MCF 10A (cell line): ENCODE data around the gene ANKLE2. TPM values are rescaled to one million over a fixed set of nuclear protein-coding genes. Genes with fewer than 3 reads are reported as not detected.

Source experiments
- BruUV-seq: library from RNA; stranded (reverse); fragments of 400-500 nt; replicated peaks from 2 replicates; lab custom pipeline; 2021; lab: Mats Ljungman, UMichigan
- CTCF ChIA-PET: fragments of 300-600 bp; sonication (Branson Sonifier 250); formaldehyde crosslinking; extraction: SDS; loops from one replicate; lab custom pipeline; 2021; ENCODE audit warnings: antibody characterized with exemption, inconsistent platforms; lab: Yijun Ruan, JAX
- POLR2A ChIA-PET: fragments of 300-600, 350-650 bp; sonication (Branson Sonifier 250); formaldehyde crosslinking; extraction: SDS; loops from one replicate; lab custom pipeline; 2020; ENCODE audit warnings: antibody characterized with exemption, inconsistent platforms; lab: Yijun Ruan, JAX
- DNase-seq: peaks from one replicate; pipeline ENCODE4 v3.0.0-alpha.2; 2018; ENCODE audit not compliant: unreplicated experiment
- H3K27ac Mint-ChIP-seq: one replicate; pipeline ENCODE4 v1.8.0; 2022; ENCODE audit warnings: mild to moderate bottlenecking, low read depth, mixed read lengths; ENCODE audit not compliant: unreplicated experiment
- H3K27me3 Mint-ChIP-seq: one replicate; pipeline ENCODE4 v1.8.0; 2022; ENCODE audit warnings: mixed read lengths; ENCODE audit not compliant: insufficient read depth, unreplicated experiment
- H3K36me3 Mint-ChIP-seq: one replicate; pipeline ENCODE4 v1.8.0; 2022; ENCODE audit warnings: mild to moderate bottlenecking, moderate library complexity, mixed read lengths; ENCODE audit not compliant: insufficient read depth, unreplicated experiment
- H3K4me1 Mint-ChIP-seq: one replicate; pipeline ENCODE4 v1.8.0; 2022; ENCODE audit warnings: mixed read lengths; ENCODE audit not compliant: insufficient read depth, unreplicated experiment
- H3K4me3 Mint-ChIP-seq: one replicate; pipeline ENCODE4 v1.8.0; 2022; ENCODE audit warnings: mild to moderate bottlenecking, moderate library complexity, mixed read lengths; ENCODE audit not compliant: unreplicated experiment
- H3K9me3 Mint-ChIP-seq: one replicate; pipeline ENCODE4 v1.8.0; 2022; ENCODE audit warnings: mixed read lengths; ENCODE audit not compliant: unreplicated experiment
- intact Hi-C: fragments of 100-400 bp; cut with micrococcal nuclease; formaldehyde crosslinking; loops from 2 replicates; pipeline ENCODE4 v1.14.1; 2022
- total RNA-seq: library from RNA; stranded (reverse); gene quantifications from 2 replicates; pipeline ENCODE4 v1.2.3, GENCODE V29; 2022
- TF ChIP-seq, protein P1 (sequence below): fragments of 200-600 bp; IDR thresholded peaks from one replicate; pipeline ENCODE4 v1.8.0; 2022; ENCODE audit warnings: antibody characterized with exemption, mild to moderate bottlenecking; ENCODE audit not compliant: unreplicated experiment

ANKLE2 gene
- total RNA-seq, 1 experiment from 2014 or later = 142 TPM

DNA sequence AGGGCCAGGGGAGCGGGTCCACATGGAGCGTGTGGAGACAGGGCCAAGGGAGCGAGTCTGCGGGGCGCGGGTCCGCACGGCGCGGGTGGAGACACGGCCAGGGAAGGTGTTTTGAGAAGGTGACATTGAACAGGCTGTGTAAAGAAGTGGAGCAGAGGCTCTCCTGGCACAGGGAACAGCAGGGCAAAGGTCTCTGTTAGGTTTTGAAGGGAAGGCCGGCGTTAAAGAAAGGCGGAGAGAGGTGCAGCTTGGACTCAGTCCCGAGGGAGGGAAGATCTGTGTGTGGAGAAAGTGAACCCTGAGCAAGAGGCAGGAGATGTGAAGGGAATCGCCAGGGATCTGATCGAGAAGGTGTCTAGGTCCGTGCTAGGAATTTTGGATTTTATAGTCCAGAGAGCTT lies 72.4 kb downstream of the ANKLE2 start:
- CTCF ChIA-PET = interaction anchor here (0.5 kb wide), 1 partner anchor 78 kb away, joined by 3 read pairs; no protein-coding TSS in a partner anchor
- peak overlapping the region; percentile 28 for H3K4me3 Mint-ChIP-seq
- no TSS peak for BruUV-seq
- DNase-seq = no peak
- no peaks in the 10 kb centered on the region for H3K9me3 Mint-ChIP-seq
- TF ChIP-seq, protein P1, sequence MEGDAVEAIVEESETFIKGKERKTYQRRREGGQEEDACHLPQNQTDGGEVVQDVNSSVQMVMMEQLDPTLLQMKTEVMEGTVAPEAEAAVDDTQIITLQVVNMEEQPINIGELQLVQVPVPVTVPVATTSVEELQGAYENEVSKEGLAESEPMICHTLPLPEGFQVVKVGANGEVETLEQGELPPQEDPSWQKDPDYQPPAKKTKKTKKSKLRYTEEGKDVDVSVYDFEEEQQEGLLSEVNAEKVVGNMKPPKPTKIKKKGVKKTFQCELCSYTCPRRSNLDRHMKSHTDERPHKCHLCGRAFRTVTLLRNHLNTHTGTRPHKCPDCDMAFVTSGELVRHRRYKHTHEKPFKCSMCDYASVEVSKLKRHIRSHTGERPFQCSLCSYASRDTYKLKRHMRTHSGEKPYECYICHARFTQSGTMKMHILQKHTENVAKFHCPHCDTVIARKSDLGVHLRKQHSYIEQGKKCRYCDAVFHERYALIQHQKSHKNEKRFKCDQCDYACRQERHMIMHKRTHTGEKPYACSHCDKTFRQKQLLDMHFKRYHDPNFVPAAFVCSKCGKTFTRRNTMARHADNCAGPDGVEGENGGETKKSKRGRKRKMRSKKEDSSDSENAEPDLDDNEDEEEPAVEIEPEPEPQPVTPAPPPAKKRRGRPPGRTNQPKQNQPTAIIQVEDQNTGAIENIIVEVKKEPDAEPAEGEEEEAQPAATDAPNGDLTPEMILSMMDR = no peak
- peaks cover 6% of the 10 kb centered on the region for H3K4me1 Mint-ChIP-seq
- intact Hi-C loops = no loop called here
- POLR2A ChIA-PET = no interaction called here
- peaks cover 11% of the 10 kb centered on the region for H3K36me3 Mint-ChIP-seq
- H3K27me3 Mint-ChIP-seq = no peaks in the 10 kb centered on the region
- no peak overlapping the region for H3K27ac Mint-ChIP-seq

GRCh38 chr12:132687211-132688164 lies 74.1 kb downstream of the ANKLE2 start, which contains the start of the genes POLE and PXMP2:
Gene POLE, minus strand, starts transcription at chr12:132687342. Its CDS starts 27 bp downstream, at chr12:132687315.
Gene PXMP2, plus strand, starts transcription at chr12:132687587. Its CDS starts 84 bp downstream, at chr12:132687671.
- CTCF ChIA-PET = no interaction called here
- H3K9me3 Mint-ChIP-seq = no peaks in the 10 kb centered on the region
- no TSS peak for BruUV-seq
- TF ChIP-seq, protein P1 = no peak
- DNase-seq = peak; percentile 96
- intact Hi-C loops = no loop called here
- H3K27me3 Mint-ChIP-seq = no peaks in the 10 kb centered on the region
- peak within 1 kb of the TSS; percentile 80 for H3K4me3 Mint-ChIP-seq
- POLR2A ChIA-PET = no interaction called here
- H3K27ac Mint-ChIP-seq = peak within 1 kb of the TSS; percentile 61
- peaks cover 11% of the 10 kb centered on the region for H3K36me3 Mint-ChIP-seq
- H3K4me1 Mint-ChIP-seq = peaks cover 6% of the 10 kb centered on the region

- Mint-ChIP-seq H3K4me3 (peak overlapping the region; percentile 80), H3K4me1 (peaks cover 6% of the 10 kb centered on the region), H3K27ac (peak overlapping the region; percentile 61), H3K9me3 (no peaks in the 10 kb centered on the region), H3K36me3 (peaks cover 11% of the 10 kb centered on the region), H3K27me3 (no peaks in the 10 kb centered on the region)
- TF ChIP-seq, protein P1 = no peak
- intact Hi-C loops = no loop called here
- ChIA-PET CTCF (no interaction called here), POLR2A (interaction anchor here (0.7 to 0.8 kb wide), 2 partner anchors 23 to 74 kb away, joined by 3 to 4 read pairs; partner anchors contain the start of gene PGAM5)
- BruUV-seq = no TSS peak
- peak; percentile 17 for DNase-seq
Measured at GRCh38 chr12:132686825-132687210, 74.8 kb downstream of the ANKLE2 start.

DNA sequence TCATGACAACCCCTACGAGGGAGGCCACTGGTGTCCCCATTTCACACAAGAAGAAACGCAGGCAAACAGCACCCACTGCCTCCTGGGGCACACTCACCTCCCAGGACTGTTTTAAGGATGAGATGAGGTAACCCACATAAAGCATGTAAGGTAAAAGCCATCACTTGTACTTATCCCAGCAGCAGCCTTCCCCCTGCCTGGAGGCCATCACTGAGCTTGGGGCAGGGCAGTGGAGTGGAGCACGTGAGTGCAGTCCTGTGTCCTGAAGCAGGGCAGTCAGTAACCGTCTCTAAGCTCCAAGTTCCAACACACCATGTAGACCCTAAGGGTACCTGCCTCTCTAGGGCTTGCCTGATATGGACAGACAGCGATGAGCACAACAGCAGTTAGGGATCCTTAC lies 76.2 kb downstream of the ANKLE2 start:
- ChIA-PET POLR2A (no interaction called here), CTCF (interaction anchor here (0.6 to 1.2 kb wide), 2 partner anchors 47 to 153 kb away, joined by 3 read pairs; no protein-coding TSS in a partner anchor)
- intact Hi-C loops = no loop called here
- BruUV-seq = TSS peak; percentile 74
- H3K9me3 Mint-ChIP-seq = no peaks in the 10 kb centered on the region
- H3K27ac Mint-ChIP-seq = no peak overlapping the region
- DNase-seq = no peak
- H3K27me3 Mint-ChIP-seq = no peaks in the 10 kb centered on the region
- peaks cover 6% of the 10 kb centered on the region for H3K4me1 Mint-ChIP-seq
- TF ChIP-seq, protein P1 = no peak
- H3K36me3 Mint-ChIP-seq = peaks cover 5% of the 10 kb centered on the region
- no peak overlapping the region for H3K4me3 Mint-ChIP-seq
